NCI-H2107 (cell line): ENCODE data around the gene SMNDC1.

ENCODE experiments used
- DNase-seq: peaks from one replicate; lab custom pipeline; 2025; lab: John Stamatoyannopoulos, UW

Gene SMNDC1

DNA sequence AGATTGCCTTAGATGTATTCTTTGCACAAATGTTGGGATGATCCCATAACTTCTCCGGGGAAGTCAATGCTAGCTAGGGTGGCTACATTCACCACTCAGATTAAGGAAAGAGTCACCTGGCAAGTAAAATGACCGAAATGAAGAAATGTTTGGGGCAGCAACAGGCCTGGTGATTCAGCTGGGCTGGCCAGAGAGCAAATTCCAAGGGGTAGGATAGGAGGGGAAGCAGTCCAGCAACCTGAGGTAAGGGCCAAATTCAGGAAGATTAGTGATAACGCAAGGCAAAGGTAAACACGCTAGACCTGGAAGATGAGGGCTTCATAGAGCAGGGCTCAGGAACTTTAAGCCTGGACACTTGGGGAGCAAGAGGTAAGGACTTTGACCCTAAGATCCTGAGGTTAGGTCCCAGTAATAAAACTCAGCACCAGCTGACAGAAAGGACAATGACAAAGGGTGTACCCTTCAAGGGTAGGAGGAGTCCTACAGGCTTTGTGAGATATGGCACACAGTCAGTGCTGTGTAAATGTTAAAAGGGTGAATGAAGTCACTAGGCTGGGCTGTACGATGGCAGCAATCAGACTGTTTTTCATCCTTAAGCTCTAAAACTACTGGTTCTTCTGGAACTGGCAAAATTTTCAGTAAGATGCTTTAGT lies 22.7 kb upstream of the SMNDC1 start:
- no peak for DNase-seq

DNA sequence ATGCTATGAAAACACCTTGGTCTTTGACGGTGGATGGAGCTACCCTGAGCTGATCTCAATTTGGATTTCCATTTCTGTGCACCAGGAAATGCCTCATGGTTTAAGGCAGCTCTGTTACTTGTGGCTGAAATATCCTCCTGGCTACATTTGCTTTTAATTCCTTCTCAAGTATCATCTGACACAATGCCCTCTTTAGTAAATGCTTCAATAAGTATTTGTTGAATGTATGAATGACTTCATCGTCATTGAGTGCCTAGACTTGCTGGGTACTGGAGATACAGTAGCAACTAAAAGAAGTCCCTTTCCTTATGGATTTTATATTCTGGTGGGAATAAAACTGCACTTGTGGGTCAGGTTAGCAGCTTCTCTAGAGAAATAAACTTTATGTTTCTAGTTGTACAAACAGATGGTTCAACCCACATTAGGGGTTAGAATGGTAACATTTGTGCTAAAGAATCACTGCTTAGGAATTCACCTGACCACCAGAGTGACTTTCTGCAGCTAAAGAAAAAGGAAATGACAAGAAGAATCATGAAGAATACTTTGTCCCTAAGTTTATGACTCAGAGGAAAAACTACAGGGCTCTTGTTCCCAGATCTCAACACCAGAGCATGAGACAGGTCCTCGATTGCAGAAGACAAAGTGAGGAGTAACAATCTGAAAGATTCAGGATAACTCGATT lies 21.8 kb upstream of the SMNDC1 start:
- DNase-seq: no peak

DNA sequence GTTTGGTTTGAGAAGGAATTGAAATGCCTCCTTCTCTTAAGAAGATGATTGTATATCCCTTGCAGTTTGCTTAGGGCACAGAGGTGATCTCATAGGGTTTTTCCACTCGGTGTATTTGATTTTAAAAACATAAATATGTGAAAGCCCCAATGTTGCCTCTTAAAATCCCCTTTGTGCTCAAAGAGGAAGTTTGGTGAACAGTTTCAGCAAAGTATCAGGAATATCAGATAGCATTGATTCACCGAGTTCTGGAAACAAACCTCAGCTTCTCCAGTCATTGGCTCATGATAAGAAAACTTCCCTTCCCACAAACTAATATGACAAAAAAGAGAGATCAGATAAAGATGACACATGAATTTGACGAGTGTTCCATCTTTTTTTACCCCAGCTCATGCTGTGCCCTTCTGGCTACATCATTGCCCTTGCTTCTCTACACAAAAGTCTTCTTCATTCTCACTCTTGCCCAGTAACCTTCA lies 20.1 kb upstream of the SMNDC1 start:
- no peak for DNase-seq

- DNase-seq: no peak
These were observed 19.6 kb upstream of the SMNDC1 start for GRCh38 chr10:110324201-110324804.

GRCh38 chr10:110323503-110323902 lies 18.8 kb upstream of the SMNDC1 start:
- no peak for DNase-seq

GRCh38 chr10:110321869-110322620 lies 17.3 kb upstream of the SMNDC1 start:
- no peak for DNase-seq

- DNase-seq: no peak
These were observed 13.4 kb upstream of the SMNDC1 start for GRCh38 chr10:110317866-110318850.

DNA sequence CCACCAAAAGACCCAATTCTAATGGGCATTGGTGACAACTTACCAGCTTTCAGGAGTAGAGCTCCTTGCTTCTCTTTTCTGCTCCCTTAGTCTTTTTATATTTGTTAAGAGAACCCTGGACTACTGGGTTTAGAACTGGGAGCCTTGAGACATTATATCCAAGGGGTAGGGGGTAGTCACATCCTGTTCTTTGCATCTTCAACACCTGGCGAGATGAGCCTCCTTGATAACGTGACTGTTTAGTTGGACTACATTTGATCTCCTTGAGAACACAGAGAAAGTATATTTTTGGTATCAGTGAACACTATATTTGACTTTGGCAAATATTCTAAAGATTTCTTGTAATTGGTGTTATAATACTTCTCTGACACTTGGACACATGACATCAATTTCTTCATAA lies 9.0 kb upstream of the SMNDC1 start:
- DNase-seq: no peak

DNA sequence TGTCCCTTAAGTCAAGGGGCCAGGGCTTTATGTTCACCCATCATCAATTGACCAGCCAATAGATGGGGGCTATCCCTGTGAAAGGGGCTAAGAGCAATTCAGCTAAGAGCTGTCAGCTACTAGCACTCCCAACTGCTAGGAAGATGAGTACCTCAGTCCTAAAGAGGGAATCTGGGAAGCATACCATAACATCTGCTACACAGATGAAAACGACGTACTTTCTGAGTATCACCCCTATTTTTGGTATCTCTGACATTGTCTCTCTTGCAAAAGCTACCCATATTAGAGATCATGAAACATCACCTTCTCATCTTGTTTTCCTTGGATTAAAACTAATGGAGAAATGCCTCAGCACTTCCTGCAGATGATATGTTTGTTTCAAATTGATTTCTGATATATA lies 7.5 kb upstream of the SMNDC1 start:
- no peak for DNase-seq

- no peak for DNase-seq
These were observed 6.7 kb upstream of the SMNDC1 start for GRCh38 chr10:110311357-110311949.

DNA sequence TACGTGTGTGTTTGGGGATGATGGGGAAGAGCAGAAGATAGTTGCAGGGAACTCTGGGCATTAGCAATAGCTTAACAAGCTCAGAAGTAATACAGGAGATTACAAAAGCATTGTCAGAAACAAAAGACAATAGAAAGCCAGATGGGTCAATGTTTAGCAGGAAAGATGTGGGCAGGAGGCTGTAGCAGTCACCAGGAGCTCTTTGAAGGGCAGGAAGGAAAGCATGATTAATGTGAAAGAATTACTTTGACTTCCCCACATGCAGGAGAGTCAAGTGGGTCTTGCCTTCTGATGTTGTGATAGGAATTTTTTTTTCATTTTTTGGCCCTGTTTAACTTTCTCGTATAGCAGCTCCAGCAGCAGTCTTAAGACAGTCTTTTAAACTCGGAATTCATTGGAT lies 6.0 kb upstream of the SMNDC1 start:
- no peak for DNase-seq

DNA sequence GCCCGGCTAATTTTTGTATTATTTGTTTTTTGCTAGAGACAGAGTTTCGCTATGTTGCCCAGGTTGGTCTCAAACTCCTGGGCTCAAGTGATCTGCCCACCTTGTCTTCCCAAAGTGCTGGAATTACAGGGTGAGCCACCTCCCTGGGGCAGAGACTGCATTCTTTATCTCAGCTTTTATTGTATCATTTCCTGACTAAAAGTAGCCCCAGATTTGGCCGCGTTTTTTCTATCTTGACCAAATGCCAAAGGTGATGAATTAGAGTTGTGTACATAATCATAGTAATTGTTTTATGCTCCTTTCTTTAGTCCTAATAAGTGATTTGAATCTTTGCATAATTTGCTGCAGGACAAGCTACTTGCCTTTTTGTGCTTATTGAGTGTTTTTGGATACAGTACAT lies 3.1 kb upstream of the SMNDC1 start:
- DNase-seq: no peak

DNA sequence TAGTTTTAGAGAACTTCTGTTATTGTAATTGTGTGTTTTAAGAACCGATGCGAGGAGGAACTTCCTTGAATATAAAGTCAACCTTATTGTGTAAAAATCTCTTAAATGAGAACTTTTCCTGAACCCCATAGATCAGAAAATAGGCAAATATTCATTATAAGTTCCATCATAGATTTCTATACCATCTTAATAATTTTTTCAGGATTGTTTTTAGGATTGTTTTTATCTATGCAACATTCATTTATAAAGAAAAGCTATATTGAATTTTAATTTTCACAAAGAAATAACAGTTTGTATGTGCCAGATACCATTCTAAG lies 1.7 kb upstream of the SMNDC1 start:
- DNase-seq: no peak

GRCh38 chr10:110305767-110306451 lies 1.2 kb upstream of the SMNDC1 start:
- no peak for DNase-seq

- no peak for DNase-seq
These were observed 333 bp downstream of the SMNDC1 start for GRCh38 chr10:110304394-110304779.

- DNase-seq: no peak
These were observed 1.0 kb downstream of the SMNDC1 start for GRCh38 chr10:110303681-110304080.

DNA sequence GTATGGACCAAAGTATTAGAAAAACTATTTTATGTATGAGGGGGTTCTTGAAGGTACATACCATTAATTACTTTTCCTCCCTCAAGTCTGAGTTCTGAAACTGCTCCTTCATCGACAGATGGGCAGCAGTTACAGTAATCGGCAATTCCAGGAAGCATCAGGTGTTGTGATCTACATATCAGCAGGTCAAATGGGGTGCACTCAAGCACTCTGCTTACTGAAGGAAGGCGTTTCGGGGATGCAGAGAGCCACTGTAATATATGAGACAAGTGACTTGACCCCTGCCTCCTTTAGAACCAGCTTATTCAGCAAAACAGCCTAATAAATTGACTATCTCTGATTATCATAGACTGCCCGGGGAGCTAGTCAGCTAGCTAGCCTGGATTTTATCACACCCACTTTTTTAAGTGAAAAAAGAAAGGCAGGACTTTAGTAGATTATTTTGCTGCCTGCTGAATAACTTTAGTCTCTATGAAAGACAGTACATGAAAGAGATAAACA lies 4.2 kb downstream of the SMNDC1 start:
- no peak for DNase-seq

DNA sequence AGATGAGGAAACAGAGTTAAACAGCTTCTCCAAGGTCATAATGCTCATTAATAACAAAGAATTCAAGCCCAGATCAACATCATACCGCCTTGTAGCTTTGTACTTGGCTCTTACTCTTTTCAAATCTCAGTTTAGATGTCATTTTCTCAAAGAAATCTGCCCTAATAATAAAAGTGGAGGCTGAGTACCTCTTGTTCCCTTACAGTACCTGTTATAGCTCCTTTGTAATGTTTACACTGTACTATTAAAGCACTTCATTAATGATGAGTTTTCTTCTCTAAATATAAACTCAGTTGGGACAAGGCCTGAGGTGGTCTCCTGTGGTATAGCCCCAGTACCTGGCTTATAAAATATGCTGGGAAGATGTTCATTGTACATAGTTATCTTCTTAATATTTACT lies 7.8 kb downstream of the SMNDC1 start:
- no peak for DNase-seq

DNA sequence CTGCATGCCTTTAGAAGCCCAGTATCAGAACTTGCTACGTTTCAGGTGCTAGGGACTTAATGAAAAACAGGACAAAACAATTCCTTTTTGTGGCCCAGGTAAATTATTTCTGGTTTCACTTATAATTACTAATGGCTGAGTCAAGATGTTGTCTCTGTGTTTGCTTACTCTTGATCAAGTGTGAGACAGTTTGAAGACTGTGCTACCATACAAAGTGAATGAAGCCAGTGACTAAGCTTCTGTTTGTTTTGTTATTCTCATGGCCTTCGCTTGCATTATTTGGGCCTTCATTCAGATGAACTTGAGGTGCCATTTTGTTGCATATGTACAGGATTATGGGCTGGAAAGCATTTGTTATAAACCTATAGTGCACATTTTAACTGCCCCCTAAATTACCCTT lies 17.9 kb downstream of the SMNDC1 start:
- DNase-seq: no peak

GRCh38 chr10:110285501-110285900 lies 19.2 kb downstream of the SMNDC1 start:
- no peak for DNase-seq

GRCh38 chr10:110284262-110284661 lies 20.5 kb downstream of the SMNDC1 start:
- no peak for DNase-seq
